Smooth muscle cell (in vitro differentiated cells): ENCODE results near the gene LMO2. TPM values are rescaled to one million over a fixed set of nuclear protein-coding genes. Genes with fewer than 3 reads are reported as not detected.
A peak's percentile ranks its signal among the peaks of the same experiment; 100 is the strongest.

Source experiments
- DNase-seq: peaks from one replicate; lab custom pipeline; 2025; ENCODE audit not compliant: unreplicated experiment; lab: John Stamatoyannopoulos, UW
- H2AFZ ChIP-seq: fragments of 200-600 bp; sonication (generic); 2 replicates; pipeline ENCODE4 v1.6.0; 2016; ENCODE audit warnings: antibody characterized with exemption, low read depth, mild to moderate bottlenecking
- H3F3A ChIP-seq: fragments of 200-600 bp; sonication (generic); 2 replicates; pipeline ENCODE4 v1.6.0; 2017; ENCODE audit warnings: antibody characterized with exemption, low read depth
- H3K27ac ChIP-seq: fragments of 200-600 bp; sonication (generic); 2 replicates; pipeline ENCODE4 v1.5.1; 2016; ENCODE audit warnings: low read depth, mild to moderate bottlenecking
- H3K27me3 ChIP-seq: fragments of 200-600 bp; sonication (generic); 2 replicates; pipeline ENCODE4 v1.6.1; 2016; ENCODE audit warnings: low read depth, mild to moderate bottlenecking
- H3K36me3 ChIP-seq: fragments of 200-600 bp; sonication (generic); 2 replicates; pipeline ENCODE4 v1.5.1; 2016; ENCODE audit warnings: low read depth
- H3K4me1 ChIP-seq: fragments of 200-600 bp; sonication (generic); 2 replicates; pipeline ENCODE4 v1.5.1; 2016; ENCODE audit warnings: low read depth
- H3K4me2 ChIP-seq: fragments of 200-600 bp; sonication (generic); 2 replicates; pipeline ENCODE4 v1.6.0; 2016; ENCODE audit warnings: mild to moderate bottlenecking
- H3K4me3 ChIP-seq: fragments of 200-600 bp; sonication (generic); 2 replicates; pipeline ENCODE4 v1.5.1; 2016; ENCODE audit warnings: mild to moderate bottlenecking
- H3K79me2 ChIP-seq: fragments of 200-600 bp; sonication (generic); 2 replicates; pipeline ENCODE4 v1.6.0; 2016; ENCODE audit warnings: low read depth, mild to moderate bottlenecking
- H3K9ac ChIP-seq: fragments of 200-600 bp; sonication (generic); 2 replicates; pipeline ENCODE4 v1.6.0; 2016; ENCODE audit warnings: low read depth
- H3K9me3 ChIP-seq: fragments of 200-600 bp; sonication (generic); replicated peaks from 2 replicates; pipeline ENCODE4 v1.5.1; 2016; ENCODE audit warnings: low read depth
- H4K20me1 ChIP-seq: fragments of 200-600 bp; sonication (generic); 2 replicates; pipeline ENCODE4 v1.6.0; 2016; ENCODE audit warnings: low read depth
- WGBS: methylation state at CpG from one replicate; pipeline ENCODE4 v1.1.7; 2016; ENCODE audit warnings: low lambda C conversion rate; 5-methylcytosine and 5-hydroxymethylcytosine counted together
- polyA plus RNA-seq: library from polyadenylated mRNA; unstranded; fragments of >200 nt; fragmentation: Nextera tagmentation; extraction: Ambion mirVana; gene quantifications from 2 replicates; pipeline ENCODE4 v1.2.1, GENCODE V29; 2016
- total RNA-seq: library from RNA; depleted of rRNA; stranded (reverse); fragments of >200 nt; gene quantifications from 2 replicates; pipeline ENCODE4 v1.2.3, GENCODE V29; 2014
- TF ChIP-seq, protein P1 (sequence below): fragments of 200-600 bp; sonication (generic); IDR thresholded peaks from 2 replicates; pipeline ENCODE4 v1.5.1; 2017; ENCODE audit warnings: borderline replicate concordance, mild to moderate bottlenecking, antibody characterized with exemption; ENCODE audit not compliant: insufficient read depth, poor library complexity, severe bottlenecking

Gene LMO2
- total and polyA plus RNA-seq, 2 experiments from 2014 or later, result 2.7 to 3.8 TPM

DNA sequence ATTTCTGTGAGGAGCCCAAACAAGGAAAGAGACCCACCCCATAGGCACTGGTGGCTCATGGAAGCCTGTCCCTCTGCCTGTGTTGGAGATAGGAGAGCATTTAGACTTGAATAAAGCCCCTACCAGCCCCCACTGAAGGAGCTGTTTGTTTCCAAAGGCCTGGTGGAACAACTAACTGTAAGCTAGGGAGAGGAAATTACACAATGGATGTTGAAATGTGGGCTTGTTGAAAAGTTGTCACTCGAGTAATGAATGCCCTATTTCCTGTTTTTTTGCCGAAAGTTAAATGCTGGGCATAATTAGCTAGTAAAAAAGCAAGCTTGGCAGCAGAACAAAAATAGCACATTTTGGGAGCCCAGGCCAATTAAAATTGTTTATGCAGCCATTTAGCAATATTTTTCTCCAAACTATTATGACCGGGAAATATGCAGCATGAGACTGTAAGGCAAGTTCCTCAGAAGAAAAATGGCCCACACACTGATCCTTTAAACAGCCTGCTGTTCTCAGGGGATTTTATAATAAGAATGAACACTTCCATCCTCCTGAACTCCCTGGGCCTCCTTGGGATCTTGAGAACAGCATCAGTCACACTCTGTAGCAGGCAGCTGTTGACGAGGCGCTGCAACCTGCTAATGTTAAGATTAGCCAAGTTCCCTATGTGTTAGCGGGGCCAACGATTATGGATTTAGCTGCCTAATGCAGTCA is 38.6 kb upstream of the LMO2 start:
- no peaks in the 10 kb centered on the region for H4K20me1 ChIP-seq
- H3K9ac ChIP-seq, result no peak overlapping the region
- H3K36me3 ChIP-seq, result no peaks in the 10 kb centered on the region
- DNase-seq, result no peak
- 31% methylated on average over 7 of the region's 7 CpGs for WGBS
- H3F3A ChIP-seq, result no peaks in the 10 kb centered on the region
- no peak overlapping the region for H3K4me3 ChIP-seq
- no peaks in the 10 kb centered on the region for H3K27me3 ChIP-seq
- H2AFZ ChIP-seq, result peak overlapping the region; percentile 63
- TF ChIP-seq, protein P1, sequence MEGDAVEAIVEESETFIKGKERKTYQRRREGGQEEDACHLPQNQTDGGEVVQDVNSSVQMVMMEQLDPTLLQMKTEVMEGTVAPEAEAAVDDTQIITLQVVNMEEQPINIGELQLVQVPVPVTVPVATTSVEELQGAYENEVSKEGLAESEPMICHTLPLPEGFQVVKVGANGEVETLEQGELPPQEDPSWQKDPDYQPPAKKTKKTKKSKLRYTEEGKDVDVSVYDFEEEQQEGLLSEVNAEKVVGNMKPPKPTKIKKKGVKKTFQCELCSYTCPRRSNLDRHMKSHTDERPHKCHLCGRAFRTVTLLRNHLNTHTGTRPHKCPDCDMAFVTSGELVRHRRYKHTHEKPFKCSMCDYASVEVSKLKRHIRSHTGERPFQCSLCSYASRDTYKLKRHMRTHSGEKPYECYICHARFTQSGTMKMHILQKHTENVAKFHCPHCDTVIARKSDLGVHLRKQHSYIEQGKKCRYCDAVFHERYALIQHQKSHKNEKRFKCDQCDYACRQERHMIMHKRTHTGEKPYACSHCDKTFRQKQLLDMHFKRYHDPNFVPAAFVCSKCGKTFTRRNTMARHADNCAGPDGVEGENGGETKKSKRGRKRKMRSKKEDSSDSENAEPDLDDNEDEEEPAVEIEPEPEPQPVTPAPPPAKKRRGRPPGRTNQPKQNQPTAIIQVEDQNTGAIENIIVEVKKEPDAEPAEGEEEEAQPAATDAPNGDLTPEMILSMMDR, result no peak
- H3K27ac ChIP-seq, result no peak overlapping the region
- H3K4me2 ChIP-seq, result peak overlapping the region; percentile 52
- no peaks in the 10 kb centered on the region for H3K9me3 ChIP-seq
- H3K4me1 ChIP-seq, result peaks cover 11% of the 10 kb centered on the region
- H3K79me2 ChIP-seq, result no peaks in the 10 kb centered on the region

DNA sequence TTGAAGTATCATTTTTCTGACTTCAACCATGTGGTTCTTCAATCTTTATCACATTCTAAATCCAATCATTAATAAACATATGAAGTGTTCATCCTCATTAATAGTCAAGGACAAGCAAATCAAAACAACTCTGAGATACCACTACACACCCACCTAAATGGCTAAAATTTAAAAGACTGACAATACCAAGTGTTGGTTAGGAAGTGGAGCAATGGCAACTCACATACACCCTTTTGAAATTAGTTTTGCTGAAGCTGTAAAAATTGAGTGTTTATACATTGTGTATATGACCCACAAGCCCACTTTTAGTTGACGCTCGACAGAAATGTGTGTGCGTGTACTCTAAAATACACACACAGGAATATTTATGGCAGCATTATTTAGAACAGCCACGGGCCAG is 36.7 kb upstream of the LMO2 start:
- peaks cover 2% of the 10 kb centered on the region for H3F3A ChIP-seq
- no peaks in the 10 kb centered on the region for H3K27me3 ChIP-seq
- H3K4me1 ChIP-seq, result peaks cover 14% of the 10 kb centered on the region
- H3K9me3 ChIP-seq, result no peaks in the 10 kb centered on the region
- no peak overlapping the region for H3K4me3 ChIP-seq
- no peaks in the 10 kb centered on the region for H3K36me3 ChIP-seq
- H4K20me1 ChIP-seq, result no peaks in the 10 kb centered on the region
- WGBS, result 93% methylated on average over 4 of the region's 4 CpGs
- no peak overlapping the region for H3K4me2 ChIP-seq
- no peak for DNase-seq
- no peak overlapping the region for H3K27ac ChIP-seq
- no peak overlapping the region for H2AFZ ChIP-seq
- no peak overlapping the region for H3K9ac ChIP-seq
- H3K79me2 ChIP-seq, result no peaks in the 10 kb centered on the region
- TF ChIP-seq, protein P1, result no peak

DNA sequence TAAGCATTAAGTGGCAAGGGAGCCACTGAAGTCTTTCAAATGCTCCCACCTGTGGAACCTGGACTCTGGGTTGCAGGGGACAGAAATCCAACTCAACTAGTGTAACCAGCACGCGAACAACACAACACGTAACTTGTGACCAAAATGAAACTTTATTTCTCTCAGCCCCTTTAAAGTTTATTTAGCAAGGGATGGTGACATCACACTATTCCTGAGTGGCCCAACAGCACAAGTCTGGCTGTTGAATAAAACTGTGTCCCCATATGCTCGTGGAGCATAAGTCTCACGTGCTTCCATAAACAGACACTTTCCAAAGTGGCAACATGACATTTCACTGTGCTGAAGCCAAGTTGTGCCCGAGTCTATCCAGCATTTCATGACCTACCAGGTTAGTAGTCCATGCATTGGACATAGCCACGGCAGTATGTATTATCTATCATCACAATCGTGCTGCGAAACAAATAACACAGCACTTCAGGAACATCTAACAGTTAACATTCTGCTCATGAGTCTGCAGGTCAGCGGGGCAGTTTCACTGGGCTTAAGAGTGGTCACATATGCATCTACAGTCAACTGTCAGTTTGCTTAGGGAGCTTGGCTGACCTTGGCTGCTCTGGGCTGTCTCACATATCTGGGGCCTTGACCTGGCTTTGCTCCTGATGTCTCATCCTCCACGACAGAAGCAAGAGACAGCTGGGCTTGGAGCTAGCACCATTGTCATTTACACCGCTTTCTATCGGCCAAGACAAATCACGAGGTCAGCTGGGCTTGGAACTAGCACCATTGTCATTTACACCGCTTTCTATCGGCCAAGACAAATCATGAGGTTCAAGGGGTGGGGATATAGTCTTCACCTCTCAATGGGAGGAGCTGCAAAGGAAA is 35.0 kb upstream of the LMO2 start:
- Histone ChIP-seq H3K4me2 (no peak overlapping the region), H3K9me3 (no peaks in the 10 kb centered on the region), H3K4me1 (peaks cover 18% of the 10 kb centered on the region), H3K27me3 (no peaks in the 10 kb centered on the region), H3K4me3 (no peak overlapping the region), H2AFZ (no peak overlapping the region), H3K36me3 (no peaks in the 10 kb centered on the region), H3F3A (peaks cover 7% of the 10 kb centered on the region), H3K79me2 (no peaks in the 10 kb centered on the region), H3K9ac (no peak overlapping the region), H3K27ac (no peak overlapping the region), H4K20me1 (no peaks in the 10 kb centered on the region)
- no peak for DNase-seq
- 93% methylated on average over 16 of the region's 16 CpGs for WGBS
- TF ChIP-seq, protein P1, result no peak
